H1 (cell line): ENCODE results near the gene GGCX. TPM values are rescaled to one million over a fixed set of nuclear protein-coding genes. Genes with fewer than 3 reads are reported as not detected.

Source experiments
- CHD1 ChIP-seq: IDR thresholded peaks from 2 replicates; pipeline ENCODE4 v1.6.1; 2012; ENCODE audit warnings: low read depth, low read length, improper control_type of control experiment
- CHD2 ChIP-seq: IDR thresholded peaks from 2 replicates; pipeline ENCODE4 v1.6.1; 2012; ENCODE audit warnings: low read length, improper control_type of control experiment
- CREB1 ChIP-seq: IDR thresholded peaks from 2 replicates; pipeline ENCODE4 v1.6.1; 2012; ENCODE audit warnings: inconsistent platforms
- CTBP2 ChIP-seq: IDR thresholded peaks from 2 replicates; pipeline ENCODE4 v1.7.0; 2011; ENCODE audit warnings: borderline replicate concordance, mild to moderate bottlenecking, moderate library complexity, mixed read lengths, low read length; ENCODE audit not compliant: insufficient read depth, insufficient read length
- EGR1 ChIP-seq: IDR thresholded peaks from 2 replicates; pipeline ENCODE4 v1.6.1; 2011; ENCODE audit warnings: low read depth, low read length, borderline replicate concordance
- FOSL1 ChIP-seq: IDR thresholded peaks from 2 replicates; pipeline ENCODE4 v1.6.1; 2011; ENCODE audit warnings: mild to moderate bottlenecking, low read depth, low read length, moderate library complexity; ENCODE audit not compliant: insufficient read depth
- HDAC2 ChIP-seq, 2 experiments: fragments of 300-600 bp in 1 of 2; sonication (generic) in 1 of 2; IDR thresholded peaks; 2 replicates each; pipeline ENCODE4 v1.6.1; 2011 to 2012; ENCODE audit warnings: low read depth in 2 of 2, low read length in 2 of 2, mild to moderate bottlenecking in 2 of 2, moderate library complexity in 2 of 2, borderline replicate concordance in 1 of 2, inconsistent platforms in 1 of 2
- MAFK ChIP-seq: IDR thresholded peaks from 2 replicates; pipeline ENCODE4 v1.6.1; 2012; ENCODE audit warnings: low read depth, mild to moderate bottlenecking, improper control_type of control experiment, low read length
- POU5F1 ChIP-seq: IDR thresholded peaks from 2 replicates; pipeline ENCODE4 v1.6.1; 2011; ENCODE audit warnings: low read depth, mild to moderate bottlenecking, low read length, moderate library complexity
- RAD21 ChIP-seq, 2 experiments: IDR thresholded peaks in 1 of 2; conservative IDR thresholded peaks in 1 of 2; 2 replicates each; pipeline ENCODE4 v1.6.1; 2011; ENCODE audit warnings: low read depth in 2 of 2, low read length in 2 of 2, improper control_type of control experiment in 1 of 2, inconsistent platforms in 1 of 2, mild to moderate bottlenecking in 1 of 2, moderate library complexity in 1 of 2
- RBBP5 ChIP-seq: IDR thresholded peaks from 2 replicates; pipeline ENCODE4 v1.7.1; 2012; ENCODE audit warnings: low read depth, mild to moderate bottlenecking, inconsistent platforms, low read length, moderate library complexity, borderline replicate concordance
- RNF2 ChIP-seq: fragments of 200-900, 300-1000 bp; sonication (generic); IDR thresholded peaks from 2 replicates; pipeline ENCODE4 v1.7.1; 2016; ENCODE audit warnings: borderline replicate concordance, low read depth, mild to moderate bottlenecking, antibody characterized with exemption, low read length; ENCODE audit not compliant: poor library complexity, severe bottlenecking; ENCODE audit errors: missing control alignments
- SRF ChIP-seq: IDR thresholded peaks from 2 replicates; pipeline ENCODE4 v1.6.1; 2011; ENCODE audit warnings: mild to moderate bottlenecking, low read depth, low read length, moderate library complexity
- SUZ12 ChIP-seq: fragments of 200-600 bp; sonication (generic); IDR thresholded peaks from 2 replicates; pipeline ENCODE4 v1.6.1; 2012; ENCODE audit warnings: mild to moderate bottlenecking, inconsistent platforms, low read length, moderate library complexity, mixed read lengths
- TAF1 ChIP-seq: IDR thresholded peaks from 2 replicates; pipeline ENCODE4 v1.6.1; 2011; ENCODE audit warnings: mild to moderate bottlenecking, low read depth, low read length
- TBP ChIP-seq: IDR thresholded peaks from 2 replicates; pipeline ENCODE4 v1.6.1; 2011; ENCODE audit warnings: low read depth, low read length, improper control_type of control experiment
- TCF12 ChIP-seq: IDR thresholded peaks from 2 replicates; pipeline ENCODE4 v1.6.1; 2011; ENCODE audit warnings: low read depth, mild to moderate bottlenecking, low read length
- TEAD4 ChIP-seq: IDR thresholded peaks from 2 replicates; pipeline ENCODE4 v1.6.1; 2012; ENCODE audit warnings: low read depth, low read length, inconsistent platforms, mixed read lengths
- YY1 ChIP-seq: IDR thresholded peaks from 2 replicates; pipeline ENCODE4 v1.6.1; 2011; ENCODE audit warnings: low read depth, mild to moderate bottlenecking, low read length
- polyA plus RNA-seq, 7 experiments: library from polyadenylated mRNA; depleted of rRNA in 3 of 7; stranded (reverse) in 5 of 7; unstranded in 2 of 7; fragments of >200 nt in 5 of 7; fragments of 200-250 nt in 2 of 7; gene quantifications; 1 replicate in 5 of 7; 2 replicates in 1 of 7; 4 replicates in 1 of 7; pipeline versions ENCODE4 v1.2.1 to v1.2.3, GENCODE V29; 2011 to 2013; ENCODE audit warnings: missing spikeins in 2 of 7, mixed read lengths in 2 of 7
- total RNA-seq: library from RNA; stranded (reverse); fragmentation: NEBNext Ultra II Directional; extraction: Animal tissue kit (Norgen Biotek cat#: 25700); gene quantifications from 2 replicates; pipeline ENCODE4 v1.2.1, GENCODE V29; 2021
- TF ChIP-seq, protein P1 (sequence below): IDR thresholded peaks from 2 replicates; pipeline ENCODE4 v1.6.1; 2012; ENCODE audit warnings: inconsistent platforms
- TF ChIP-seq, protein P2 (sequence below), 3 experiments: IDR thresholded peaks; 1 replicate in 2 of 3; 2 replicates in 1 of 3; pipeline versions ENCODE4 v1.5.1 to v1.6.1; 2011; ENCODE audit warnings: low read length in 3 of 3, mild to moderate bottlenecking in 3 of 3, inconsistent platforms in 2 of 3, low read depth in 1 of 3, moderate library complexity in 1 of 3; ENCODE audit not compliant: insufficient read depth in 1 of 3; ENCODE audit errors: control extremely low read depth in 1 of 3

Gene GGCX
- total and polyA plus RNA-seq, 2 of the 8 experiments (the other 6 are each of a cell fraction or from before 2014, with no cell fraction given): 29.4 to 33.8 TPM

DNA sequence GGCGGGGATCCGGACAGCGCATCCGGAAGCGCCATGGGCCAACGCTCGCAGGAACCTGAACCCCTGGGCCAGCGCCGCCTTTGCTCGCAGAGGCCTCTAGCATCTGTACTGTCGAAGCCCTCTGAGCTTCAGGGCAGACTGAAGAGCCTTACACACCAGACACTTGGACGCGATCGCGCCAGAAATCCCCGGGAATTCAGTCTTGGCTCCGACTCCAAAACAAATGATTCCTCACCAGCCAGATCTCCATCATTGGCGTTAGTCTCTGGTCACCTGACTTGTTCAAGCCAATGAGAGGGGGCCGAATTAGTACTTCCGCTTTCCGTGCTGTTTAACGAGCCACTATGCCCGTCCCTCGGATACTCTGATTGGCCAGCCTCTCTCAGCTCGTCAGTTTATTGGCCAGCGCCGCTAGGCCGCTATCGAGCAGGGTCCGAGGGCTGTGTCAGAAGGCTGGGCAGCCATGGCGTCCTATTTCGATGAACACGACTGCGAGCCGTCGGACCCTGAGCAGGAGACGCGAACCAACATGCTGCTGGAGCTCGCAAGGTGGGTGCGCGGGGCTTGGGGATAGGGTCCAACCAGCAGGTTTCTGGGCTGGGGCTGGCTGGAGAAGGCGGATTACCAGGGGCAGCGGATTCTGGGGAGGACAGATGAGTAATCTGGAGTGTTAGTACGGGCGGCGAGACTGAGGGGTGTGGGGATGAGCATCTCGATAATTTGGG lies 34.2 kb upstream of the GGCX start, which contains the start of gene RNF181 (continued):
- TF ChIP-seq CREB1: 0 out of 2 replicates have a peak, but pooled peaks have one; percentile 11
- no peak for TF ChIP-seq MAFK
- TF ChIP-seq, protein P1, sequence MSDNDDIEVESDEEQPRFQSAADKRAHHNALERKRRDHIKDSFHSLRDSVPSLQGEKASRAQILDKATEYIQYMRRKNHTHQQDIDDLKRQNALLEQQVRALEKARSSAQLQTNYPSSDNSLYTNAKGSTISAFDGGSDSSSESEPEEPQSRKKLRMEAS: peak; percentile 44
- TF ChIP-seq TBP: peak; percentile 75; the same call in 1 of the 2 replicates
- 0 out of 4 replicates have a peak, but pooled peaks have one; percentile 33 to 68 for TF ChIP-seq HDAC2 (IDR thresholded peaks at IDR 0.05; ENCODE audit: borderline replicate concordance in 1 of 2, low read depth in 2 of 2, low read length in 2 of 2)
- peak; percentile 75 for TF ChIP-seq CHD2
- TF ChIP-seq RBBP5: peak; percentile 56; the same call in 1 of the 2 replicates
- peak; percentile 90 for TF ChIP-seq YY1
- TF ChIP-seq SRF: no peak
- TF ChIP-seq FOSL1: no peak
- no peak for TF ChIP-seq SUZ12
- TF ChIP-seq RAD21 (IDR thresholded peaks at IDR 0.05 in 1 of 2, conservative IDR thresholded peaks at IDR 0.05 in 1 of 2; ENCODE audit: low read depth in 2 of 2, low read length in 2 of 2): no peak
- no peak for TF ChIP-seq EGR1
- TF ChIP-seq RNF2: no peak
- TF ChIP-seq TAF1: peak; percentile 81
- TF ChIP-seq, protein P2, sequence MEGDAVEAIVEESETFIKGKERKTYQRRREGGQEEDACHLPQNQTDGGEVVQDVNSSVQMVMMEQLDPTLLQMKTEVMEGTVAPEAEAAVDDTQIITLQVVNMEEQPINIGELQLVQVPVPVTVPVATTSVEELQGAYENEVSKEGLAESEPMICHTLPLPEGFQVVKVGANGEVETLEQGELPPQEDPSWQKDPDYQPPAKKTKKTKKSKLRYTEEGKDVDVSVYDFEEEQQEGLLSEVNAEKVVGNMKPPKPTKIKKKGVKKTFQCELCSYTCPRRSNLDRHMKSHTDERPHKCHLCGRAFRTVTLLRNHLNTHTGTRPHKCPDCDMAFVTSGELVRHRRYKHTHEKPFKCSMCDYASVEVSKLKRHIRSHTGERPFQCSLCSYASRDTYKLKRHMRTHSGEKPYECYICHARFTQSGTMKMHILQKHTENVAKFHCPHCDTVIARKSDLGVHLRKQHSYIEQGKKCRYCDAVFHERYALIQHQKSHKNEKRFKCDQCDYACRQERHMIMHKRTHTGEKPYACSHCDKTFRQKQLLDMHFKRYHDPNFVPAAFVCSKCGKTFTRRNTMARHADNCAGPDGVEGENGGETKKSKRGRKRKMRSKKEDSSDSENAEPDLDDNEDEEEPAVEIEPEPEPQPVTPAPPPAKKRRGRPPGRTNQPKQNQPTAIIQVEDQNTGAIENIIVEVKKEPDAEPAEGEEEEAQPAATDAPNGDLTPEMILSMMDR (IDR thresholded peaks at IDR 0.05; ENCODE audit: control extremely low read depth in 1 of 3, insufficient read depth in 1 of 3, low read depth in 1 of 3, low read length in 3 of 3): no peak
- no peak for TF ChIP-seq TEAD4
- no peak for TF ChIP-seq CTBP2
- TF ChIP-seq POU5F1: no peak
- TF ChIP-seq TCF12: no peak
- TF ChIP-seq CHD1: no peak
